B cell (primary cell): Measurements from ENCODE around the gene ADGRD1. TPM values are rescaled to one million over a fixed set of nuclear protein-coding genes. Genes with fewer than 3 reads are reported as not detected.

Source experiments
- ATAC-seq: fragments of 200-7000 bp; cut with Tn5 transposase; one replicate; pipeline ENCODE4 v1.10.0; 2021; ENCODE audit warnings: low read depth, mild to moderate bottlenecking, moderate number of reproducible peaks, moderate library complexity
- CTCF ChIA-PET: fragments of 350-600 bp; sonication (Branson Sonifier 250); formaldehyde crosslinking; loops from one replicate; lab custom pipeline; 2021; ENCODE audit warnings: antibody characterized with exemption, inconsistent platforms; lab: Charles Lee
- POLR2A ChIA-PET: fragments of 350-600 bp; sonication (Branson Sonifier 250); formaldehyde crosslinking; loops from one replicate; lab custom pipeline; 2021; ENCODE audit warnings: antibody characterized with exemption; lab: Charles Lee
- DNase-seq: peaks from one replicate; pipeline ENCODE4 v3.0.0; 2013
- H2AFZ ChIP-seq: 2 replicates; pipeline ENCODE4 v1.6.1; 2012; ENCODE audit warnings: mild to moderate bottlenecking, low read depth, low read length; ENCODE audit not compliant: insufficient read depth, poor library complexity, severe bottlenecking
- H3K27ac ChIP-seq, 2 donors: 1 replicate in 1 of 2; 2 replicates in 1 of 2; pipeline ENCODE4 v1.5.1; 2012 to 2013; ENCODE audit warnings: low read length in 2 of 2, mild to moderate bottlenecking in 2 of 2, moderate library complexity in 1 of 2
- H3K27me3 ChIP-seq, 4 experiments: fragments of 200-600 bp in 1 of 4; sonication (generic) in 1 of 4; replicated peaks in 1 of 4; 1 replicate in 2 of 4; 2 replicates in 2 of 4; pipeline versions ENCODE4 v1.6.1 to v1.7.0; 2013 to 2016; ENCODE audit warnings: low read length in 3 of 4, mild to moderate bottlenecking in 2 of 4, mixed read lengths in 1 of 4, moderate library complexity in 1 of 4; ENCODE audit not compliant: insufficient read depth in 4 of 4, control insufficient read depth in 3 of 4; ENCODE audit errors: control extremely low read depth in 1 of 4
- H3K36me3 ChIP-seq, 2 experiments: replicated peaks in 1 of 2; 1 replicate in 1 of 2; 2 replicates in 1 of 2; pipeline versions ENCODE4 v1.6.1 to v1.7.1; 2013; ENCODE audit warnings: low read length in 1 of 2; ENCODE audit not compliant: insufficient read depth in 2 of 2, control insufficient read depth in 1 of 2; ENCODE audit errors: control extremely low read depth in 1 of 2, extremely low read depth in 1 of 2
- H3K4me1 ChIP-seq, 2 donors: fragments of 200-600 bp in 1 of 2; sonication (generic) in 1 of 2; 1 replicate in 1 of 2; 2 replicates in 1 of 2; pipeline versions ENCODE4 v1.5.1 to v1.6.1; 2013 to 2017; ENCODE audit warnings: low read length in 2 of 2; ENCODE audit not compliant: control insufficient read depth in 2 of 2, insufficient read depth in 2 of 2
- H3K4me2 ChIP-seq: replicated peaks from 2 replicates; pipeline ENCODE3; 2012; ENCODE audit warnings: mild to moderate bottlenecking, low read depth, low read length; ENCODE audit not compliant: poor library complexity, severe bottlenecking
- H3K4me3 ChIP-seq, 5 experiments: fragments of 200-600 bp in 1 of 5; sonication (generic) in 1 of 5; 1 replicate in 3 of 5; 2 replicates in 2 of 5; pipeline versions ENCODE4 v1.5.1 to v1.7.0; 2011 to 2016; ENCODE audit warnings: low read length in 4 of 5, mild to moderate bottlenecking in 4 of 5, low read depth in 2 of 5, control low read depth in 1 of 5, moderate library complexity in 1 of 5; ENCODE audit not compliant: insufficient read depth in 1 of 5; ENCODE audit errors: control extremely low read depth in 1 of 5, extremely low read depth in 1 of 5
- H3K79me2 ChIP-seq: fragments of 200-600 bp; sonication (generic); one replicate; pipeline ENCODE4 v1.6.0; 2016; ENCODE audit warnings: low read length; ENCODE audit not compliant: control insufficient read depth, insufficient read depth
- H3K9ac ChIP-seq: fragments of 200-600 bp; sonication (generic); 2 replicates; pipeline ENCODE4 v1.6.1; 2017; ENCODE audit warnings: mild to moderate bottlenecking, low read length, moderate library complexity
- H3K9me3 ChIP-seq, 3 donors: one replicate each; pipeline versions ENCODE4 v1.6.1 to v1.7.1; 2013; ENCODE audit warnings: low read length in 2 of 3; ENCODE audit not compliant: control insufficient read depth in 2 of 3, insufficient read depth in 1 of 3; ENCODE audit errors: control extremely low read depth in 1 of 3
- H4K20me1 ChIP-seq: 2 replicates; pipeline ENCODE4 v1.6.0; 2012; ENCODE audit warnings: mild to moderate bottlenecking, low read length; ENCODE audit not compliant: insufficient read depth, control insufficient read depth, poor library complexity, severe bottlenecking
- H3K27ac Mint-ChIP-seq: one replicate; pipeline ENCODE4 v1.8.0; 2021; ENCODE audit warnings: mixed read lengths
- H3K27me3 Mint-ChIP-seq: one replicate; pipeline ENCODE4 v1.8.0; 2021; ENCODE audit warnings: mixed read lengths
- H3K4me1 Mint-ChIP-seq: one replicate; pipeline ENCODE4 v1.8.0; 2021; ENCODE audit warnings: mixed read lengths
- H3K4me3 Mint-ChIP-seq: one replicate; pipeline ENCODE4 v1.8.0; 2021; ENCODE audit warnings: mixed read lengths
- H3K9me3 Mint-ChIP-seq: one replicate; pipeline ENCODE4 v1.8.0; 2022; ENCODE audit warnings: mixed read lengths; ENCODE audit not compliant: insufficient read depth
- EZH2 ChIP-seq: IDR thresholded peaks from 2 replicates; pipeline ENCODE4 v1.6.1; 2012; ENCODE audit warnings: borderline replicate concordance, low read depth, mild to moderate bottlenecking, moderate library complexity, low read length; ENCODE audit not compliant: insufficient read depth, poor library complexity, severe bottlenecking
- WGBS: methylation state at CpG from one replicate; pipeline ENCODE4 v1.1.5; 2013; ENCODE audit warnings: missing lambda C conversion rate; ENCODE audit not compliant: insufficient coverage; 5-methylcytosine and 5-hydroxymethylcytosine counted together
- intact Hi-C: fragments of 100-400 bp; cut with micrococcal nuclease; formaldehyde crosslinking; loops from one replicate; pipeline ENCODE4 v1.10.0; 2022
- polyA plus RNA-seq: library from polyadenylated mRNA; depleted of rRNA; stranded (reverse); fragments of >200 nt; gene quantifications from 2 replicates; pipeline ENCODE4 v1.2.3, GENCODE V29; 2012
- total RNA-seq, 2 donors: library from RNA; stranded (reverse); fragments of 120-200 nt in 1 of 2; gene quantifications; 1 replicate in 1 of 2; 2 replicates in 1 of 2; pipeline versions ENCODE4 v1.2.3 to v1.2.4, GENCODE V29; 2013 to 2022
- TF ChIP-seq, protein P1 (sequence below): fragments of 200-600 bp; IDR thresholded peaks from one replicate; pipeline ENCODE4 v1.8.0; 2022; ENCODE audit warnings: antibody characterized with exemption, mild to moderate bottlenecking

ADGRD1 gene
- total and polyA plus RNA-seq, 2 donors (not counting 1 experiment from before 2014, with no cell fraction given), result 1.1 to 2.2 TPM

DNA sequence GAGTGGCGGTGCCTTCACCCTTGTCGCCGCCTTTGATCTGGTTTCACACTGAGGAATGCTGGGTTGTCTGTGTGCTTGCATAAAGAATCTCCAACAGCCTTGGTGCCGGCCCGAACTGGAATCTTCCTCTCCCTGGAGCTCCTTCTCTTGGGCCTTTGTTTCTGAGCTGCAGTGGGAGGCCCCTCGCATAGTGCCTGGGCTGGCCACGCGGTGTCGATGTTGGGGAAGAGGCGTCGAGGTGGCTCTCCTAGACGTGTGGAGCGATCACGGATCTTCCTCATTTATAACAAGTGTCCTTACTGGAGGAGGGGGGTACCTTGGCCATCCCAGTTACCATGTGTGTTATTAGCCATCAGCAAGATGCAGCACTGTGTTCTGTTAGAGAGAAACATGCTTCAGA is 60.6 kb downstream of the ADGRD1 start:
- Mint-ChIP-seq H3K9me3 (no peaks in the 10 kb centered on the region), H3K27ac (no peak overlapping the region), H3K27me3 (peaks cover 5% of the 10 kb centered on the region), H3K4me3 (no peak overlapping the region), H3K4me1 (no peaks in the 10 kb centered on the region)
- DNase-seq, result no peak
- POLR2A ChIA-PET, result no interaction called here
- H3K4me1 ChIP-seq, result no peaks in the 10 kb centered on the region
- H3K27me3 ChIP-seq, result no peaks in the 10 kb centered on the region
- H3K36me3 ChIP-seq, result no peaks in the 10 kb centered on the region
- WGBS, result 84% methylated on average over 3 of the region's 14 CpGs
- no peak for ATAC-seq
- no peak overlapping the region for H3K27ac ChIP-seq
- no peak overlapping the region for H2AFZ ChIP-seq
- no peak overlapping the region for H3K4me3 ChIP-seq
- H4K20me1 ChIP-seq, result no peaks in the 10 kb centered on the region
- H3K9me3 ChIP-seq, result peaks cover 0 to 4% (median 0%) of the 10 kb centered on the region in 3 donors
- CTCF ChIA-PET, result no interaction called here
- H3K79me2 ChIP-seq, result no peaks in the 10 kb centered on the region
- intact Hi-C loops, result no loop called here
- no peak overlapping the region for H3K4me2 ChIP-seq
- no peak overlapping the region for H3K9ac ChIP-seq
- TF ChIP-seq EZH2, result no peak
- TF ChIP-seq, protein P1, sequence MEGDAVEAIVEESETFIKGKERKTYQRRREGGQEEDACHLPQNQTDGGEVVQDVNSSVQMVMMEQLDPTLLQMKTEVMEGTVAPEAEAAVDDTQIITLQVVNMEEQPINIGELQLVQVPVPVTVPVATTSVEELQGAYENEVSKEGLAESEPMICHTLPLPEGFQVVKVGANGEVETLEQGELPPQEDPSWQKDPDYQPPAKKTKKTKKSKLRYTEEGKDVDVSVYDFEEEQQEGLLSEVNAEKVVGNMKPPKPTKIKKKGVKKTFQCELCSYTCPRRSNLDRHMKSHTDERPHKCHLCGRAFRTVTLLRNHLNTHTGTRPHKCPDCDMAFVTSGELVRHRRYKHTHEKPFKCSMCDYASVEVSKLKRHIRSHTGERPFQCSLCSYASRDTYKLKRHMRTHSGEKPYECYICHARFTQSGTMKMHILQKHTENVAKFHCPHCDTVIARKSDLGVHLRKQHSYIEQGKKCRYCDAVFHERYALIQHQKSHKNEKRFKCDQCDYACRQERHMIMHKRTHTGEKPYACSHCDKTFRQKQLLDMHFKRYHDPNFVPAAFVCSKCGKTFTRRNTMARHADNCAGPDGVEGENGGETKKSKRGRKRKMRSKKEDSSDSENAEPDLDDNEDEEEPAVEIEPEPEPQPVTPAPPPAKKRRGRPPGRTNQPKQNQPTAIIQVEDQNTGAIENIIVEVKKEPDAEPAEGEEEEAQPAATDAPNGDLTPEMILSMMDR, result no peak

DNA sequence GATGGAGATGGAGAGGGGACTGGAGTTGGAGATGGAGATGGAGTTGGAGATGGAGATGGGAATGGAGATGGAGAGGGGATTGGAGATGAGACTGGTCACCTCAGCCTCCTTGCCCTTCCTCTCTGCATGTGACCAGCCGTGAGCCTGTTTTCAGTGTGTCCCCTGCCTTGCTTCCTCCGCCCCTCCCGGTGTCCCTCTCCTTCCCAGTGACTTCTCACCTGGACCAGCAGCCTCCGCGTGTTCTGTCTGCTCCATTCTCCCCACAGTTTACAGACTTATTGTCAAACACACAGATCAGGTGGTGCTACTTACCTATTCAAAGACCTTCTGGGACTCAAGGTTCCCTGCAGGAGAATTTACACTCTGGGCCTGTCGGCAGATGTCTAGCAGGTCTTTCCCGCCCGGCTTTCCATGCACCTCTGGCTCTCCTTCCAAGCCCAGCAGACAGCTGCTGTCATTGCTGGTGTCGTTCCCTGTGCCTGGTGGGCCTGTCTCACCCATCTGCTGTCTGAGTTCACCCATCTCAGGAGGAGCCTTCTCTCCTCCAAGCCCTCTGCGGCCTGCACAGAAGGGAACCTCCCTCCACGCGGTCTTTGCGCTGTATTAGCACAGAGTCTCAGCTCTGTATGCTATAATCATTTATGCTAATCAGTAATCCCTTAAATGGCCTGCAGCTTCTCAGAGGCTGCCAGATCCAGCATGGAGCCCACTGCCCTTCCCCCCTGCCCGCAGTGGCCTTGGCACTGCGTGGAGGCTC is 62.1 kb downstream of the ADGRD1 start:
- H3K27ac Mint-ChIP-seq, result no peak overlapping the region
- Histone ChIP-seq H3K27ac (no peak overlapping the region), H3K4me1 (no peaks in the 10 kb centered on the region)

More for the DNA sequence above, 62.1 kb downstream of the ADGRD1 start:
- ChIA-PET CTCF (no interaction called here), POLR2A (no interaction called here)
- H3K9ac ChIP-seq, result no peak overlapping the region
- H3K4me2 ChIP-seq, result no peak overlapping the region
- Mint-ChIP-seq H3K27me3 (peaks cover 5% of the 10 kb centered on the region), H3K4me1 (no peaks in the 10 kb centered on the region), H3K9me3 (no peaks in the 10 kb centered on the region), H3K4me3 (no peak overlapping the region)
- TF ChIP-seq EZH2, result no peak
- TF ChIP-seq, protein P1, result no peak
- intact Hi-C loops, result no loop called here
- WGBS, result 93% methylated on average over 14 of the region's 15 CpGs
- no peaks in the 10 kb centered on the region for H3K79me2 ChIP-seq
- H3K4me3 ChIP-seq, result no peak overlapping the region
- no peak overlapping the region for H2AFZ ChIP-seq
- DNase-seq (no peak), ATAC-seq (no peak)
- H3K9me3 ChIP-seq, result peaks cover 0 to 4% (median 0%) of the 10 kb centered on the region in 3 donors
- no peaks in the 10 kb centered on the region for H4K20me1 ChIP-seq
- no peaks in the 10 kb centered on the region for H3K36me3 ChIP-seq
- H3K27me3 ChIP-seq, result no peaks in the 10 kb centered on the region
